WERI-Rb-1 (cell line): ENCODE measurements around the gene OR52H1.

Experiments used
- DNase-seq: peaks from one replicate; pipeline ENCODE4 v3.0.0-alpha.2; 2020
- H3K27ac ChIP-seq: fragments of 250-450 bp; sonication (Bioruptor Pico); 2 replicates; pipeline ENCODE4 v1.5.1; 2020; ENCODE audit warnings: mild to moderate bottlenecking, moderate library complexity
- H3K27me3 ChIP-seq: fragments of 250-450 bp; sonication (Bioruptor Pico); 2 replicates; pipeline ENCODE4 v1.5.1; 2021; ENCODE audit warnings: mild to moderate bottlenecking, low read depth, moderate library complexity; ENCODE audit not compliant: insufficient read depth, severe bottlenecking
- H3K36me3 ChIP-seq: fragments of 250-450 bp; sonication (Bioruptor Pico); 2 replicates; pipeline ENCODE4 v1.5.1; 2020; ENCODE audit warnings: mild to moderate bottlenecking, moderate library complexity
- H3K4me3 ChIP-seq: 2 replicates; pipeline ENCODE4 v1.5.1; 2011; ENCODE audit warnings: low read depth, mild to moderate bottlenecking, control low read depth, low read length
- H3K9me3 ChIP-seq: fragments of 250-450 bp; sonication (Bioruptor Pico); 2 replicates; pipeline ENCODE4 v1.5.1; 2021; ENCODE audit warnings: mild to moderate bottlenecking, moderate library complexity; ENCODE audit not compliant: severe bottlenecking
- TF ChIP-seq, protein P1 (sequence below): IDR thresholded peaks from 2 replicates; pipeline ENCODE4 v1.5.1; 2011; ENCODE audit warnings: low read depth, mild to moderate bottlenecking, control low read depth, inconsistent platforms, low read length

OR52H1 gene

GRCh38 chr11:5557751-5558150 lies 9.4 kb upstream of the OR52H1 start:
- TF ChIP-seq, protein P1, sequence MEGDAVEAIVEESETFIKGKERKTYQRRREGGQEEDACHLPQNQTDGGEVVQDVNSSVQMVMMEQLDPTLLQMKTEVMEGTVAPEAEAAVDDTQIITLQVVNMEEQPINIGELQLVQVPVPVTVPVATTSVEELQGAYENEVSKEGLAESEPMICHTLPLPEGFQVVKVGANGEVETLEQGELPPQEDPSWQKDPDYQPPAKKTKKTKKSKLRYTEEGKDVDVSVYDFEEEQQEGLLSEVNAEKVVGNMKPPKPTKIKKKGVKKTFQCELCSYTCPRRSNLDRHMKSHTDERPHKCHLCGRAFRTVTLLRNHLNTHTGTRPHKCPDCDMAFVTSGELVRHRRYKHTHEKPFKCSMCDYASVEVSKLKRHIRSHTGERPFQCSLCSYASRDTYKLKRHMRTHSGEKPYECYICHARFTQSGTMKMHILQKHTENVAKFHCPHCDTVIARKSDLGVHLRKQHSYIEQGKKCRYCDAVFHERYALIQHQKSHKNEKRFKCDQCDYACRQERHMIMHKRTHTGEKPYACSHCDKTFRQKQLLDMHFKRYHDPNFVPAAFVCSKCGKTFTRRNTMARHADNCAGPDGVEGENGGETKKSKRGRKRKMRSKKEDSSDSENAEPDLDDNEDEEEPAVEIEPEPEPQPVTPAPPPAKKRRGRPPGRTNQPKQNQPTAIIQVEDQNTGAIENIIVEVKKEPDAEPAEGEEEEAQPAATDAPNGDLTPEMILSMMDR: no peak

DNA sequence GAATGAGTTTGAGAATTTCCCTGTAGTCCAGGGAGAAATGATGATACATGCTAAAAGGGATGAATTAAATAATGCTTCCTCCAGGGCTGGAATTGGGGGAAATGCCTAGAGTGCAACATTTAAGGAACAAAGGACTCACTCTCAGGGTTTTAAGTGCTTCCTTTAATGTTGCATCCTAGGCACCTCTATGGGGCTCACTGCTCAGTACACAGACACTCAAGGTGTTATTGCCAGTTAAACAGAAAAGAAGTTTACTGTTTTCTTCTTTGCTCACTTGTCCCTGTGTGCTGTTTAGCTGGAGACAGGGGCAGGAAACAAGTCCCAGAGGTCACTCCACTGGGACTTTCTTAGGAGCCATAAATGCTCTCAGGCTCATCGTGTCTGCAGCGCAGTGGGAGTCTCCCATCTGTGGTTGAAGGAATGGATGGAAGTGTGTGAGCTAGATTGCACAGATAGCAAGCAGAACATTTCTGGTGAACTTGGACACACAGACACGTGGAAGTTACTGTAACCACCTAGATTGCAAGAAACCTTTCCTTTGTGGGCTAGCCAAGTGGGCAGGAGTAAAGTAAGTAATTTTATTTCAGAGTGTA lies 8.4 kb upstream of the OR52H1 start:
- Histone ChIP-seq H3K9me3 (no peaks in the 10 kb centered on the region), H3K27ac (no peak overlapping the region), H3K4me3 (no peak overlapping the region), H3K27me3 (peaks cover 18% of the 10 kb centered on the region), H3K36me3 (no peaks in the 10 kb centered on the region)
- no peak for DNase-seq
- TF ChIP-seq, protein P1: no peak

More at GRCh38 chr11:5557751-5558150, 9.4 kb upstream of the OR52H1 start:
- Histone ChIP-seq H3K27me3 (peaks cover 26% of the 10 kb centered on the region), H3K27ac (no peak overlapping the region), H3K4me3 (no peak overlapping the region), H3K9me3 (no peaks in the 10 kb centered on the region), H3K36me3 (no peaks in the 10 kb centered on the region)
- DNase-seq: no peak

DNA sequence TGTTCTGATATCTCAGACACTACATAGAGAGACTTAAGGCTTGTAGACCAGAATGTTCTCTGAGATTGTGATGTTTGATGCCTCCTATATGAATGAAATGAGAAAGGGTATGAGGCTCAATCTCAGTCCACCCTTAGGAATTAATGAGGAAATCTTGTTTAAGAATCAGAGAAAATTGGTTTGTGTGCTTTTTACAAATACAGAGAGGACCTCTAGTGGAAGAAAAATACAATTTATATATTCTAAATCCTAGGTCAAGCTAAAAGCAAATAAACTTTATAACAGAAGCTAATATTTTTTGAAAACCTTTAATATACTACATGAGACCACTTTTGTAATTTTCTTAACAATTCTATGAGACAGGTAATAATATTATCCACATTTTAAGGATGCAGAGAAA lies 5.0 kb upstream of the OR52H1 start:
- Histone ChIP-seq H3K27ac (no peak overlapping the region), H3K4me3 (no peak overlapping the region), H3K9me3 (no peaks in the 10 kb centered on the region), H3K27me3 (peaks cover 13% of the 10 kb centered on the region), H3K36me3 (no peaks in the 10 kb centered on the region)
- no peak for DNase-seq
- TF ChIP-seq, protein P1: no peak

DNA sequence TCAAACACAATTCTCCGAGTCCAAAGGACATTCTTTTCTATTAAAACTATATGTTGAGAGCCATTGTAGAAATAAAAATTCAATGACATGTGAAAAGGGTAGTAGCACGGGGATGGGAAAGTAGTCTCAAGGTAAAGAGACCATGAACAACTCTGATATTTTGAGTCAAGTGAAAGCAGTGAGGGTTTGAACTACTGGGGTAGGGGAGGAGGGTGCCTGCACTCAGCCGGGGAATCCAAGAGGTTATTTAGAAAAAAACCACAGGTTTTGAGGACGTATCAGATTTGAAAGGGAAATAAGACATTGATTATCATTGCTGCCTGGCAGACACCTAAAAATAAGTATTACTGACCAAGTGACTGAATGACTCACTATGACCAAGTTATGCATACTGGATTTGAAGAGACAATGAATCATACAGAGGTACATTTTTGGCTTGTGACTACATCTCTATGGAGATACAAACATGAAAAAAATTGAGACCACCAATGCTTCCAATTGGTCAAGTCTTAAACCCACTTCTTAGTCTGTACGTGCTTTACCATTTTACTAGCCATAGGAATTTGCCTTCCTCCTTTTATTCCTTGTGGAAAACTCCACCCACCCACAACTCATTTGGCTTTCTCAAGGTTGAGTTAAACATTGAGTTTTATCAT lies 2.2 kb upstream of the OR52H1 start:
- no peak overlapping the region for H3K27ac ChIP-seq
- no peak overlapping the region for H3K4me3 ChIP-seq
- H3K36me3 ChIP-seq: no peaks in the 10 kb centered on the region
- peaks cover 5% of the 10 kb centered on the region for H3K27me3 ChIP-seq
- DNase-seq: no peak
- no peaks in the 10 kb centered on the region for H3K9me3 ChIP-seq
- TF ChIP-seq, protein P1: no peak

GRCh38 chr11:5547982-5548381 lies 358 bp downstream of the OR52H1 start:
- no peaks in the 10 kb centered on the region for H3K9me3 ChIP-seq
- no peak overlapping the region for H3K27ac ChIP-seq
- H3K36me3 ChIP-seq: no peaks in the 10 kb centered on the region
- H3K4me3 ChIP-seq: no peak overlapping the region
- H3K27me3 ChIP-seq: no peaks in the 10 kb centered on the region
- TF ChIP-seq, protein P1: no peak
- no peak for DNase-seq
